ENCODE data around the gene SLC16A12.

DNA sequence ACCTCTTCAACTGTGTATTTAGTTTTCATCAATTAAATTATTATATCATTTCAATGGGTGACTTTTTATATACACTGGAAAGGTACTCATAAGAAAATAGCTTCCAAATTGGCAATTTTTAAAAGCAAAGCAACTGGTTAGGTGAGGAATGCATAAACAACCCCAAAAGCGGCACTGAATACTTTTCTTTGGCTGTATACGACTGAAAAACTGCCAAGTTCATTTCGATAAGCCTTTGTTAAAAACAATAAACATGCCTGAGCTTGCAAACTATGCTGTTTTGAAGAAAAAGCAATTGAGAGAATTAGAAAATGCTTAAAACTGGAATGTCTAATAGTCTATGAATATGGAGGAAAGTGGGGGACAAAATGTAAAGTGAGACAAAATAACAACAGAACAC is 2.9 kb downstream of the SLC16A12 start:
- TF ChIP-seq POLR2A (IDR thresholded peaks at IDR 0.05): no peak
- TF ChIP-seq, protein P1, sequence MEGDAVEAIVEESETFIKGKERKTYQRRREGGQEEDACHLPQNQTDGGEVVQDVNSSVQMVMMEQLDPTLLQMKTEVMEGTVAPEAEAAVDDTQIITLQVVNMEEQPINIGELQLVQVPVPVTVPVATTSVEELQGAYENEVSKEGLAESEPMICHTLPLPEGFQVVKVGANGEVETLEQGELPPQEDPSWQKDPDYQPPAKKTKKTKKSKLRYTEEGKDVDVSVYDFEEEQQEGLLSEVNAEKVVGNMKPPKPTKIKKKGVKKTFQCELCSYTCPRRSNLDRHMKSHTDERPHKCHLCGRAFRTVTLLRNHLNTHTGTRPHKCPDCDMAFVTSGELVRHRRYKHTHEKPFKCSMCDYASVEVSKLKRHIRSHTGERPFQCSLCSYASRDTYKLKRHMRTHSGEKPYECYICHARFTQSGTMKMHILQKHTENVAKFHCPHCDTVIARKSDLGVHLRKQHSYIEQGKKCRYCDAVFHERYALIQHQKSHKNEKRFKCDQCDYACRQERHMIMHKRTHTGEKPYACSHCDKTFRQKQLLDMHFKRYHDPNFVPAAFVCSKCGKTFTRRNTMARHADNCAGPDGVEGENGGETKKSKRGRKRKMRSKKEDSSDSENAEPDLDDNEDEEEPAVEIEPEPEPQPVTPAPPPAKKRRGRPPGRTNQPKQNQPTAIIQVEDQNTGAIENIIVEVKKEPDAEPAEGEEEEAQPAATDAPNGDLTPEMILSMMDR (IDR thresholded peaks at IDR 0.05): no peak
